ENCODE data around the gene CDH24.

Gene CDH24

DNA sequence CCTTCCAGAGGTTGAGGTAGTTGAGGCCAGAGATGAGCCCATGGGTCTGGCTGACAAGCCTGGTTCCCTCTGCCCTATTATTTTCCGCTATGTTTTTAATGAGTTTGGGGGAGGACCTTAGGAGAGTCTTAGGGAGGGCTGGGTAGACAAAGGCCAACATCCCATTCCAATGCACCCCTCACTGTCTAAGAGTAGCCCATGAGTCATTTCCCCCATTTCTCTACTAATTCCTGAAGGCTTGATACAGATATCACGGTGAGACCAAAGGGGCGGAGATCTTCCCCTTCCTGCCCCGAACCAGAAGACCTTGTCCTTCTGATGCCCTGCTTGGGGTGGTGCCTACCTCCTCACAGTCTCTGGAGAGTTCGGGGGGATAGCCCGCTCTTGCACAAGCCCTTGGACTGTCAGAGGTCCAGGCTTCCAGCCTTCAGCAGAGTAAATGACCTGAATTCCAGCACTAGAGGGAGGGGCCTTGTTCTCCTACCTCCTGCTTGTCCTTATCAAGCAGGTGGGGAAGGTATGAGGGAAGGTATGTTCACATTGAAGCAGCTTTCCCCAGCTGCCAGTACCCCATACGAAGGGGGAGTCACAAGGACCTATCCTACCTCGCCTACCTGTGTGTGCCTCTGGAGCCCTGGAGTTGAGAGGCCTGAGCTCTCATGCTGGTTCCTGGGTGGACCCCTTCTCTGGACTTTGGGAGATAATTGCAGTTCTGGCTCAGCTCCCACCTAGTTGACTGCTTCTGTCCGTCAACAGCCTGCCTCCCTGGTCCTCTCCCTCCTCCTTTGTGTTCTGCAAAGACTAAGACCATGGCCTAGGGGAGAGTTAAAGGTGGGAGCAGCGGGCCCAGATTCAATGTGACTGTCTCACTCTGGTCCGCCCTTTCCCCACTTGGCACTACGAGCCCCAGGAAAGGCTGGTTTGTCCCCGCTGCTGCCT is 11.6 kb downstream of the CDH24 start:
- DNase-seq (ENCODE audit: low read depth) = no peak

- no peak for DNase-seq (ENCODE audit: low read depth)
Observed at GRCh38 chr14:23044840-23045239, 12.5 kb downstream of the CDH24 start.

- no peak for DNase-seq (ENCODE audit: low read depth)
Observed at GRCh38 chr14:23043754-23044153, 13.6 kb downstream of the CDH24 start.

- DNase-seq (ENCODE audit: low read depth) = no peak
Observed at GRCh38 chr14:23043145-23043544, 14.2 kb downstream of the CDH24 start.

GRCh38 chr14:23042162-23042965 is 15.0 kb downstream of the CDH24 start, which contains the start of gene PSMB11:
Gene PSMB11, plus strand, starts transcription at chr14:23042212. Its CDS starts 14 bp downstream, at chr14:23042226.
- no peak for DNase-seq (ENCODE audit: low read depth)

DNA sequence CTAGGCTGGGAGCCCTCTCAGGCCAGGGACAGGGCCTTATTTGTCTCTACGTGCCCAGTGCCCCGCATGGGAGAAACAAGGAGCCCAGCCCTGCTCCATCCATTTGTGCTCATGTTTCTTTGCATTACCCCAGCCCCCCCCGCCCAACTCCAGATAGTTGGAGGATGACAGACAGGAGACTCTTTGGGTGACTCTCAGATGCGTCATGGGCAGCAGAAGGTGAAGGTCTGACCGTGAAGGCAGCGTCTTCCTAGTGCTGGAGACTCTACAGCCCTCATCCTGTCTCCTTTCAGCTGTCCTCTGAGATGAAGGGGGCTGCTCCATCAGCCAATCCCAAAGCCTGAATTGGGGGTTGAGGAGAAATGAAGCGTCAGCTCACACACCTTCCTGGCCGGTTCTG is 15.6 kb downstream of the CDH24 start:
- no peak for DNase-seq (ENCODE audit: low read depth)

GRCh38 chr14:23040100-23040499 is 17.2 kb downstream of the CDH24 start:
- no peak for DNase-seq (ENCODE audit: low read depth)

- DNase-seq (ENCODE audit: low read depth) = no peak
Observed at GRCh38 chr14:23035303-23036144, 21.8 kb downstream of the CDH24 start.

DNA sequence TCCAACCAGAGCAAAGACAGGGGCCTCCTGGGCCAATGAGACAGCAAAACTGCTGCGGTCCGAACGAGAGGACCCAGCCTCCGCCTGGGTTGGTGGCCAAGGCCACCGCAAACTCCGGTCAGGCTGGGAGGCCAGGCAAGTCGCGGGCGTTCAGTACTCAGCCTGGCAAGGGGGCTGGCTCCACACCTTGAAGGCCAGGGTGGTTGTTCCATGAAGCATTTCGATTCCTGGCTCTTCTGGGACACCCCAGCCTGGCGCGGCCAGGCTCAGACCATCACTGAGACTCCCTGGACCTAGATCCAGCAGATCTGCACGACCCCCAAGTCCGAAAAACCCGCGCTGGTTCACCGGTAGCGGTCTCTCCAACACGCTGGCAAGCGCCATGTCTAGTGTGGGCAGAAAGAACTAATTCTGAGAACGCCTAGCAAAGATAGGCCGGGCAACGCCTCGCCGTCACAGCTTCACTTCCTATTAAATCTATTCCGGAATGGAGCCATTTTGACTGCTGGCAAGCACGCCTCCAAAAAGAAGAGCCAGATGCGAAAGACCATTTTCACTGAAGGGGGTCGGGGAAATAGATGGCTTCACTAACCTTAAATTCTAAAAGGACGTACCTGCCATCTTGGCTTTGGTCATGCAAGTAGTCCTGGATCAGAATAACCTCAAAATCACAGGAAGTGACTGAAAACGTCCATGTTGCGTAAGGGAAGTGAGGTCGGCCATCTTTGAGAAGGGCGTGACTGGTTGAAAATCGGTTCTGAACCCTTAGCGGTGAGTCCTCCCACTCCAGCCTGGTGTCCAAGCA is 22.6 kb downstream of the CDH24 start, which contains the start of gene PSMB5:
Gene PSMB5, minus strand, starts transcription at position 403 of the 805 bp plus-strand sequence. Its CDS starts 19 bp downstream, at position 384.
- peak; percentile 89 for DNase-seq (ENCODE audit: low read depth)

GRCh38 chr14:23033801-23034497 is 23.4 kb downstream of the CDH24 start:
- no peak for DNase-seq (ENCODE audit: low read depth)

- no peak for DNase-seq (ENCODE audit: low read depth)
Observed at GRCh38 chr14:23033251-23033727, 24.0 kb downstream of the CDH24 start.

- DNase-seq (ENCODE audit: low read depth) = no peak
Observed at GRCh38 chr14:23030936-23031335, 26.4 kb downstream of the CDH24 start.

DNA sequence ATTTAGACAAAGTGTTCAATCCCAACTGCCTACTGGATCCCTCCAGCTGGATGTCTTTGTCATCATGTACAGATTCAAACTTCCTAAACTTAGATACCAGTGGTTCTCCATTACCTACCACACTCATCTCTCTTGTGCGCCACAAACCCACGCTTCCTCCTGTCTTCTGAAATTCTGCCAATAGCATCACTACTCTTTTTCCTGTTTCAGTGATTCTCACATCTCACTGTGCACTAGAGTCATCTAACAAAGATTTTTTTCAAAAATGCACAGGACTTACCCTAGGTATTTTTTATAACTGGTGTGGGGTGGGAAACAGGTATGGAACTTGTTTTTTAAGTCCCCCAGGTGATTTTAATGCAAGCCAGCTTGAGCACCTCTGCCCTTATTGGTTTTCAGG is 28.5 kb downstream of the CDH24 start:
- no peak for DNase-seq (ENCODE audit: low read depth)

GRCh38 chr14:23025151-23025814 is 32.0 kb downstream of the CDH24 start:
- no peak for DNase-seq (ENCODE audit: low read depth)

GRCh38 chr14:23024612-23025075 is 32.7 kb downstream of the CDH24 start:
- no peak for DNase-seq (ENCODE audit: low read depth)

GRCh38 chr14:23023795-23024152 is 33.5 kb downstream of the CDH24 start:
- DNase-seq (ENCODE audit: low read depth) = no peak

GRCh38 chr14:23023022-23023794 is 34.1 kb downstream of the CDH24 start:
- no peak for DNase-seq (ENCODE audit: low read depth)

- no peak for DNase-seq (ENCODE audit: low read depth)
Observed at GRCh38 chr14:23021889-23022442, 35.4 kb downstream of the CDH24 start.
